ENCODE results near the gene ATP10A.

GRCh38 chr15:25803541-25803940 is 59.6 kb downstream of the ATP10A start:
- no peak for TF ChIP-seq CTCF (IDR thresholded peaks at IDR 0.05)
- TF ChIP-seq POLR2AphosphoS5 (IDR thresholded peaks at IDR 0.05), result no peak
- TF ChIP-seq POLR2A (IDR thresholded peaks at IDR 0.05), result no peak
